ENCODE data around the gene RELCH. TPM values are rescaled to one million over a fixed set of nuclear protein-coding genes. Genes with fewer than 3 reads are reported as not detected.

RELCH gene
- total and polyA plus RNA-seq, 7 donors: 3.5 to 13.4 (median 9.8) TPM

Other genes starting within 250 kb of the RELCH start
- gene PIGN, start 199 bp upstream of the RELCH start, total RNA-seq: 10 to 100 TPM in 2 of 4 donors, 1 to 10 TPM in 2; 9.5 to 18.0 (median 13.0) TPM
- gene PIGN, start 199 bp upstream of the RELCH start, polyA plus RNA-seq: 1 to 10 TPM; 3.2 to 7.3 (median 4.3) TPM
- 1 to 10 TPM in 2 of 4 donors, under 1 TPM in 2; 0.60 to 1.3 (median 1.0) TPM for gene TNFRSF11A, start 138.1 kb downstream of the RELCH start, total RNA-seq
- gene TNFRSF11A, start 138.1 kb downstream of the RELCH start, polyA plus RNA-seq: under 1 TPM; 0.12 to 0.23 (median 0.15) TPM

Data from psoas muscle (tissue), 7 donors.